SK-N-SH (cell line): ENCODE results near the gene C10orf90.

Experiments
- CTCF ChIP-seq: fragments of 200-600 bp; sonication (generic); IDR thresholded peaks from 2 replicates; pipeline ENCODE4 v1.6.1; 2017; ENCODE audit warnings: antibody characterized with exemption, mild to moderate bottlenecking, moderate library complexity
- EP300 ChIP-seq, 2 experiments: IDR thresholded peaks; 2 replicates each; pipeline versions ENCODE4 v1.4.0 to v1.6.1; 2012; ENCODE audit warnings: borderline replicate concordance in 1 of 2, low read depth in 1 of 2, low read length in 1 of 2
- EZH2phosphoT487 ChIP-seq: fragments of 200-600 bp; sonication (generic); IDR thresholded peaks from 2 replicates; pipeline ENCODE4 v1.6.1; 2017; ENCODE audit warnings: low read depth, mixed run types, mild to moderate bottlenecking, antibody characterized with exemption, moderate library complexity, borderline replicate concordance
- FOXJ3 ChIP-seq: sonication (generic); formaldehyde crosslinking; IDR thresholded peaks from 2 replicates; pipeline ENCODE4 v1.5.1; 2020; ENCODE audit warnings: mild to moderate bottlenecking, missing genetic modification reagents
- GABPA ChIP-seq: IDR thresholded peaks from 2 replicates; pipeline ENCODE4 v1.4.0; 2012; ENCODE audit warnings: low read depth, mild to moderate bottlenecking
- GATA2 ChIP-seq: sonication (generic); formaldehyde crosslinking; IDR thresholded peaks from 2 replicates; pipeline ENCODE4 v1.5.0; 2020; ENCODE audit warnings: mild to moderate bottlenecking, missing genetic modification reagents
- PBX3 ChIP-seq: IDR thresholded peaks from 2 replicates; pipeline ENCODE4; 2012
- POLR2AphosphoS5 ChIP-seq: IDR thresholded peaks from 2 replicates; pipeline ENCODE4 v1.6.1; 2012; ENCODE audit warnings: low read depth, low read length
- RCOR1 ChIP-seq: fragments of 150-350 bp; IDR thresholded peaks from 2 replicates; pipeline ENCODE4 v1.6.1; 2017; ENCODE audit warnings: antibody characterized with exemption, low read length
- RXRA ChIP-seq: IDR thresholded peaks from 2 replicates; pipeline ENCODE4 v1.4.0; 2012; ENCODE audit warnings: low read depth, mild to moderate bottlenecking, borderline replicate concordance
- SMC3 ChIP-seq: IDR thresholded peaks from 2 replicates; pipeline ENCODE4 v1.6.1; 2012; ENCODE audit warnings: low read depth, low read length, improper control_type of control experiment
- TAF1 ChIP-seq: IDR thresholded peaks from 2 replicates; pipeline ENCODE4 v1.6.1; 2012; ENCODE audit warnings: low read depth, mild to moderate bottlenecking, low read length, moderate library complexity, borderline replicate concordance

- TF ChIP-seq POLR2AphosphoS5, result no peak
- no peak for TF ChIP-seq RCOR1
- TF ChIP-seq EP300 (IDR thresholded peaks at IDR 0.05; ENCODE audit: borderline replicate concordance in 1 of 2, low read depth in 1 of 2, low read length in 1 of 2), result no peak
- no peak for TF ChIP-seq CTCF
- no peak for TF ChIP-seq RXRA
- no peak for TF ChIP-seq PBX3
- TF ChIP-seq FOXJ3 (CRISPR knock-in tag), result no peak
- no peak for TF ChIP-seq GATA2
- no peak for TF ChIP-seq GABPA
- TF ChIP-seq SMC3, result no peak
- TF ChIP-seq TAF1, result no peak
- no peak for TF ChIP-seq EZH2phosphoT487
Observed at GRCh38 chr10:126684171-126684745, 13.8 kb upstream of the C10orf90 start.
